NOMO-1 treated with DMSO at 0.1 percent for 48 hours (cell line): ENCODE data around the gene PDE6B.

Experiments
- DNase-seq: peaks from one replicate; lab custom pipeline; 2025; ENCODE audit not compliant: unreplicated experiment; lab: John Stamatoyannopoulos, UW

Gene PDE6B

GRCh38 chr4:622071-622995 is 3.0 kb upstream of the PDE6B start:
- DNase-seq: no peak

- no peak for DNase-seq
Observed at GRCh38 chr4:622996-623913, 2.1 kb upstream of the PDE6B start.

- no peak for DNase-seq
Observed at GRCh38 chr4:623914-624566, 1.3 kb upstream of the PDE6B start.

- DNase-seq: no peak
Observed at GRCh38 chr4:625631-626161, 323 bp downstream of the PDE6B start.

GRCh38 chr4:626201-627091 is 1.1 kb downstream of the PDE6B start:
- no peak for DNase-seq

- DNase-seq: no peak
Observed at GRCh38 chr4:627347-628125, 2.2 kb downstream of the PDE6B start.

- no peak for DNase-seq
Observed at GRCh38 chr4:628311-628741, 3.0 kb downstream of the PDE6B start.

- DNase-seq: no peak
Observed at GRCh38 chr4:628821-629635, 3.7 kb downstream of the PDE6B start.

GRCh38 chr4:629636-629914 is 4.2 kb downstream of the PDE6B start:
- DNase-seq: no peak

GRCh38 chr4:629915-630641 is 4.7 kb downstream of the PDE6B start:
- DNase-seq: no peak

GRCh38 chr4:630656-631055 is 5.3 kb downstream of the PDE6B start:
- DNase-seq: no peak

GRCh38 chr4:632196-632790 is 6.9 kb downstream of the PDE6B start:
- no peak for DNase-seq

GRCh38 chr4:632926-633325 is 7.6 kb downstream of the PDE6B start:
- DNase-seq: no peak

- DNase-seq: no peak
Observed at GRCh38 chr4:633406-633805, 8.0 kb downstream of the PDE6B start.

- no peak for DNase-seq
Observed at GRCh38 chr4:633976-634598, 8.7 kb downstream of the PDE6B start.

- DNase-seq: no peak
Observed at GRCh38 chr4:634599-634985, 9.2 kb downstream of the PDE6B start.
